NCI-H1436 (cell line): ENCODE measurements around the gene CD99L2.
"Not testable (repeated sequence)": the region's sequence is repeated elsewhere in the genome, so short reads cannot be mapped to it uniquely, and the experiment has no call there.

Source experiments
- DNase-seq: peaks from one replicate; lab custom pipeline; 2025; lab: John Stamatoyannopoulos, UW

CD99L2 gene

GRCh38 chrX:150896632-150897031, 1.8 kb downstream of the CD99L2 start:
- DNase-seq: no peak

DNA sequence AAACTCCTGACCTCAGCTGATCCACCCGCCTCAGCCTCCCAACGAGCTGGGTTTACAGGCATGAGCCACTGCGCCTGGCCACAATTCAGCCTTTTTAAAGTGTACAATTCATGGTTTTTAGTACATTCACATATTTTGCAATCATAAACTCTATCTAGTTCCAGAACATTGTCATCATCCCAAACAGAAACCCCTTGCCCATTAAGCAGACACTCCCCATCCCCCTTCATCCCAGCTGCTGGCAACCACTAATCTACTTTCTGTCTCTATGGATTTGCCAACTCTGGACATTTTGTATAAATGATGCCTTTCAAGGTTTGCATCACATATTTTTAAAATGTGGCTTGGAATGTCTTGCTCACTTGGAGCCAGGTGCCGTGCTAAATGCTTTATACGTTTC, 4.5 kb downstream of the CD99L2 start:
- DNase-seq: no peak

DNA sequence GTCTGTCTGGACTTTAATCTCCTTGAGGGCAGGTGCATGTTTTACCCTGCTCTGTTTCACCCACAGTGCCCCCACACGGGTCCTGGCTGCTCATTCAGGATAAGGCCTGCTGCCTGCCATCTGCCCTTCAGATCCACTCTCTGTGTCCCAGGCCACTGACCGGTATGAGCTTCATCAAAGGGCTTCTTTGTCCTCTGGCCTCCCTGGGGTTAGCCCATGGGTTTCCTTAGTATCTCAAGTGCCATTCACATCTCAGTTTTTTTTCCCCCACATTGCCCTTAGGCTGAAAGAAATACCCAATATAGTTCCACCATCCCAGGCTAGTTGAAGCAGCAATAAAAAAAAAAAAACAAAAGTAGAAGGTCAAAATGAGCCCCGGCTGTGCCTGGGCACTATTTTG, 9.3 kb downstream of the CD99L2 start:
- no peak for DNase-seq

- no peak for DNase-seq
These were observed 10.5 kb downstream of the CD99L2 start for GRCh38 chrX:150887906-150888465.

GRCh38 chrX:150887268-150887667, 11.2 kb downstream of the CD99L2 start:
- not testable (repeated sequence) for DNase-seq

- no peak for DNase-seq
These were observed 12.1 kb downstream of the CD99L2 start for GRCh38 chrX:150886381-150886780.

GRCh38 chrX:150880808-150881165, 17.7 kb downstream of the CD99L2 start:
- DNase-seq: no peak

- no peak for DNase-seq
These were observed 18.3 kb downstream of the CD99L2 start for GRCh38 chrX:150879855-150880807.

GRCh38 chrX:150875621-150876020, 22.8 kb downstream of the CD99L2 start:
- not testable (repeated sequence) for DNase-seq

- DNase-seq: no peak
These were observed 24.0 kb downstream of the CD99L2 start for GRCh38 chrX:150874448-150874847.

GRCh38 chrX:150873616-150874015, 24.9 kb downstream of the CD99L2 start:
- no peak for DNase-seq

- no peak for DNase-seq
These were observed 25.6 kb downstream of the CD99L2 start for GRCh38 chrX:150872773-150873336.

DNA sequence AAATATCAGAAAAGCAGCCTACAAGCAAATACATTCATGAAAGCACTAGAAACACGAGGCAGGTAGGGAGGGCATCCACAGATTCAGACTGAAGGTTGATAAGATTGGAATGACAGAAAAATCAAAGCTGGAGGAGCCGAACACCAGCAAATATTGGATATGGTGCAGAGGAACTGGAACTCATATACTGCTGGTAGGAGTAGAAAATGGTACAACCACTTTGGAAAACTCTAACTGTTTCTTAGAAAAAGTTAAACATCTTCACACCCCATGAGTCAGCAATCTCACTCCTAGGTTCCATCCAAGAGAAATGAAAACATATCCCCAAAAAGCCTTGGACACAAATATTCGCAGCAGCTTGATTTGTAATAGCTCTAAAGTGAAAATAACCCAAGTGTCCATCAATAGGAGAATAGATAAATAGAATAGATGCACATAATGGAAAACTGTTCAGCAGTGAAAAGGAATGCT, 27.1 kb downstream of the CD99L2 start:
- no peak for DNase-seq

DNA sequence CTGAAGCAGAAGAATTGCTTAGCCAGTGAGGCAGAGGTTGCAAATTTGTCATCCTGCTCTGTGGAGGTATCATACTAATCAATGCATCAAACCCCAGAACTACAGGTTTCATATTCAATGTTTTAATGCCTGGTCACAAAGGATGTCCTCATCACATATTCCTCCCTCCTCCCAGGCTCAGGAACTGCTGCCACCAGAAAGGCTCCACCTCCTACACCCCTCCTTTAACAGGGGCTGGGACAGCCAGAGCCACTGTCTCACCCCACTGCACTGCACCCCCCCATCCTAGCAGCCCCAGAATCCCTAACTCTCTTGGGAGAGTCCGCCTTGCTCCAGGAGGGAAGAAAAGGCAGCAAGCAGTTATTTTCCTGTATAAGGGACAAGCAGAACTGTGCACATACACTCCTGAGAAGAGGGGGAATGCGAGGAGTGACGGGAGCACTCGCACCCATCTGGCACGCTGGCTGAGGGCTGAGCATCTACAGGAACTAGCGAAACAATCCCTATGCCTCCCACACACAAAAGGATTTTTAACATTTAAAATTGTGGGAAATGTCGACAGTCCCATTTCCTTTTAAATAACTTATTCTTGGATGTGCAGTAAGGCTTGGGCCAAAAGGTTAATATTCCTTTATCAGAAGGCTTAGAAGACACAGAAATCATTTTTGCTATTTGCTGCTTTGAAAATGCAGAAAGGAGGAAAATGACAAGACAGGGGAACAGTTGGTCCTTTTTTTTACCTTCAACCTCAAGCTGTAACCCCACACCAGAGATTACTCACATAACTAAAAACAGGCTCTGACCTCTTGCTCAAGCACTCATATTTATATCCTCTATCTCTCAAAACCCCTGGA, 27.8 kb downstream of the CD99L2 start:
- DNase-seq: no peak

GRCh38 chrX:150870029-150870428, 28.4 kb downstream of the CD99L2 start:
- DNase-seq: no peak

DNA sequence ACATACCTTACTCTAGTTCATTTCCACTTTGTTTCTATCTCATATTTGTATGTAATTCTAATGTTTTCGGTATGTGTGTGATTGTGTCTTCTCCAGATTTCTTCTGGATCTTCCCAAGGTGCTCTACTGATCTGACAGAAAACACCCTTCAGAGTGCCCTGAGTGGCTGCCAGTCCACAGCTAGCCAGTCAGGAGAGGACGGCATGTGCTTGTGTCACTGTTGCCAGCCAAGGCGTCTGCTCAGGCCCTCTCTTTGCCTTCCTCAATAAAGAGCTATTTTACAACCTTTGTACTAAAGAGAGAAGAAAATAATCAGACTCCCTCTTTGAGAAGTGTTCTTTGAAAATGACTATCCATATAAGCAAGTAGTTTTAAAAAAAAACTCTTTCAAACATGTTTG, 29.0 kb downstream of the CD99L2 start:
- no peak for DNase-seq

DNA sequence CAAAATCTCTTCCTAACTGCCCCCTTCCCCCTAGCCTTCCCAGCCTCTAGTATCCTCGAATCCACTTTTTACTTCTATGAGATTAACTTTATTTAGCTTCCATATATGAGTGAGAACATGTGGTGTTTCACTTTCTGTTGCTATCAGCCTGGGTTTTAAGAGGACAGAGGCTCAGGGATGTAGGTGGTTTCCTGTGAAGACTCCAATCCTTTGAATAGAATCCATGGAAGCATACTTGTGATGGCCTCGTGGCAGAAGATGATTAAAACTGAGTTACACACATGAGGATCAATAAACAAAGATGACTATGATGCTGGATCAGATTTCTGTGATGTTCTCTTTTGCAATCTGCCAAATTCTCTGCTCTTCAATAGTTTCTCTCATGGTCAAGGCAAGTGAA, 29.8 kb downstream of the CD99L2 start:
- no peak for DNase-seq

DNA sequence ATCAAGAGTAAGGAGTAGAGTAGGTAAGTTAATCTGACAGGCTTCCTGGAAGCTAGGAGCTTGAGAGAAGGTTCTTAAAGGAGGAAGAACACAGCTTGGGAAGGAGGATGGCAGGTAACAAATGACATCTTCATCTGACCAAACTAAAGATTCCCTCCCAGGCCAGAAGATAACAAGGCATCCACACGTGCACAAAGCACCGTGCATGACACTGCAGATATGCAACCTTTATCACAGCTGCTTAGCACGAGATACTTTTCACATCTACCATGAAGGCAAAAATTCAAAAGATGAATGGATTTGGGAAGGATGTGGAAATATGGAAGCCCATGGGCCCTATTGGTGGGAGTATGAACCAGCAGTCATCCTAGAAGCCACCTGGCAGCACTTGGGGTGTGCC, 34.3 kb downstream of the CD99L2 start:
- no peak for DNase-seq

DNA sequence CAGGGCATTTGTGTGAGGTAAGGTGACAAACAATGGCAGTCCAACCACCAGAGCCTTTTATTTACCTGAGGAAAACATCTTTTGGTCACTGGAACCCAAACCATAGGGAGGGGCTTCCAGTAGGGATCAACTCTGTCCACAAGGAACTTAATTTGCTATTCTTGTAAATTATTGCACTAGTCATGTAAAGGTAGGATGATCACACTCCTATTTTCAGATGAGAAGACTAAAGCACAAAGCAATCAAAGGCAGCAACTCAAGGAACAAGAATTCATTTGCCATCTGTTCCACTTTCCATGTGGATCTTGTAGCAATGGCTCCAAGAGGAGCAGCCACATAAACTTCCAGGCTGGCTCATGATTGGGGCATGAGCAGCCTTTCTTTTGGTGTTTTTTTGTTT, 35.3 kb downstream of the CD99L2 start:
- DNase-seq: no peak

DNA sequence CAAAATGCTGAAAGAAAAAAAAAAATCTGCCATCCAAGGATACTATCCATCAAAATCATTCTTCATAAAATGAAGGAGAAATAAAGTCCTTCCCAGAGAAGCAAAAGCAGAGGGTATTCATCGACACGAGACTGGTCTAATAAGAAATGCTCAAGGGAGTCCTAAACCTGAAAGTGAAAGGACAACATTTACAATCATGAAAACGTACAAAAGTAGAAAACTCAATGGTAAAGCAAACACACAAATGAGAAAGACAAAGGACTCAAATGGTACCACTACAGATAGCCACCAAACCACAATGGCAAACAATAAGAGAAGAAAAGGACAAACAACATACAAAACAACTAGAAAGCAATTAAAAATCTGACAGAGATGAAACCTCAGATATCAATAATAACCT, 41.0 kb downstream of the CD99L2 start:
- DNase-seq: no peak

- no peak for DNase-seq
These were observed 41.7 kb downstream of the CD99L2 start for GRCh38 chrX:150856785-150857184.

GRCh38 chrX:150856101-150856500, 42.4 kb downstream of the CD99L2 start:
- no peak for DNase-seq
